Activated naive CD4-positive, alpha-beta T cell treated with Interleukin-2 at 50 U/mL for 16 hours (primary cell): ENCODE results near the gene KAT14.
"Not testable (repeated sequence)": the region's sequence is repeated elsewhere in the genome, so short reads cannot be mapped to it uniquely, and the experiment has no call there.

ENCODE experiments used
- DNase-seq: peaks from one replicate; pipeline ENCODE4 v3.0.0-alpha.2; 2020

KAT14 gene

DNA sequence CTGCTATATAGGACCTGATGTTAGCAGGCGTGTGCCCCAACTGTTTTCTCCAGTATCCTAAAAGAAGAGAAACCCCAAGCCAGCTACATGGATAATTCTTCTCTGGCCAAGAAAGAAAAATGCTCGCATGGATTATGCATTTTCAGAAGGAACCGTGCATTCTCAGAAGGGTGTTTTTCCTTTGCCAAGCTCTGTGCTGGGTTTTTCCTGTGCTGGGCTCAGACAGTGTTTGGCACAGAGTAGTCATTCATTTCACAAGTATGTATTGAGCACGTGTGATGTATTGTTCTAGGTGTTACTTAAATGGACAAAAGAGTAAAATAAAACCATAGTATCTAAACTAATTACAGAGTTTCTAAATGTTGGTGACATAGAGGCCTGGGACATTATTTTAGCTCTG is 88.0 kb downstream of the KAT14 start:
- DNase-seq = no peak

DNA sequence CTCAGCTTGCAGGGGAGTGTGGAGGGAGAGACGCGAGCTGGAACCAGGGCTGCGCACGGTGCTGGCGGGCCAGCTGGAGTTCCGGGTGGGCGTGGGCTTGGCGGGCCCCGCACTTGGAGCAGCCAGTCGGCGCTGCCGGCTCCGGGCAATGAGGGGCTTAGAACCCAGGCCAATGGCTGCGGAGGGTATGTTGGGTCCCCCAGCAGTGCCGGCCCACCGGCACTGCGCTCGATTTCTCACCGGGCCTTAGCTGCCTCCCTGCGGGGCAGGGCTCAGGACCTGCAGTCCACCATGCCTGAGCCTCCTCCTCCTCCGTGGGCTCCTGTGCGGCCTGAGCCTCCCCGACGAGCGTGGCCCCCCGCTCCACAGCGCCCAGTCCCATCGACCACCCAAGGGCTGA is 89.1 kb downstream of the KAT14 start:
- DNase-seq = not testable (repeated sequence)

DNA sequence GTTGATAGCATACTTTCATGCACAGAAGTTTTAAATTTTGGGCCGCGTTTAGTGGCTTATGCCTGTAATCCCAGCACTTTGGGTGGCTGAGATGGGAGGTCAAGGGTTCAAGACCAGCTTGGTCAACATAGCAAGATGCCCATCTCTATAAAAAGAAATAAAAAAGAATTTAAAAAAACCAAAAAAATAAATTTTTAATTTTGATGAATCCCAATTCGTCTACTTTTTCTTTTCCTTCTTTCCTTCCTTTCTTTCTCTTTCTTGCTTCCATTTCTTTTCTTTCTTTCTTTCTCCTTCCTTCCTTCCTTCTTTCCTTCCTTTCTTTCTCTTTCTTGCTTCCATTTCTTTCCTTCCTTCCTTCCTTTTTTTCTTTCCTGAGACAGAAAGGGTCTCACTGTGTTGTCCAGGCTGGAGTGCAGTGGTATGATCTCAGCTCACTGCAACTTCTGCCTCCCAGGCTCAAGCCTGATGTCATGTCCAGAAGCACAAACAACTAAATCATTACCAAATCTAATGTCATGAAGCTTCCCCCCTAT is 95.8 kb downstream of the KAT14 start:
- no peak for DNase-seq
